ENCODE data around the gene ADAM15.

DNA sequence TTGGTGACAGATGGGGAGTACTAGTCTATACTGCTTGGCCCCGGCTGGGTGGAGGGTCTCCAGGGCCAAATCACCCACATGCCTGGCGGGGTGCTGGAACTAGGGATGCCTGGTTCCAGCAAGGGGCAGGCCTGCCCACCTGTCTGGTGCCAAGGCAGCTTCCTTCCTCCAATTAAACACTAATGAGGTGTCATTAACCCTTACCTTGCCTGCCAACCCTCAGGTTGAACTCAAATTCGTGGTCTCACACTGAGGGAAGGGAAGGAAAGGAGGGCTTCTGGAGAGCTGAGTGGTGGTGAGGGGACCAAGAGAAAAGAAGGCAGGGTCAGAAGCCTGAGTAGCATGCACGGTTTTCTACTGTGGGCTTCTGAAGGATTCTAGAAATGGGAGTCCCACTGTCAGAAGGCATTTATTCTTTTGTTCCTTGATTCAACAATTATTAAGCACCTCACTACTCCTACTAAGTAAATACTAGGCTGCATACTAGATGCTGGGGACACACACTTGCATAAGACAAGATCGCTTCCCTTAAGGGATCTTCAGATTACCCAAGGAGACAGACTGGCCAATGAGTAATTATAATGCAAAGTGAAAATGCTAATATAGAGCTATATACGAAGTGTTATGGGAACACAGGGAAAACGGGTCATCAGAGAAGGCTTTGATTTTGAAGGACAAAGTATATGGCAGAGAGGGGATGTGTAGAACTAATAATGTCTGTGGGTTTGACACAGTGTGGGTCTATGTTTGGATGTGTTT lies 21.6 kb downstream of the ADAM15 start:
- TF ChIP-seq, protein P1, sequence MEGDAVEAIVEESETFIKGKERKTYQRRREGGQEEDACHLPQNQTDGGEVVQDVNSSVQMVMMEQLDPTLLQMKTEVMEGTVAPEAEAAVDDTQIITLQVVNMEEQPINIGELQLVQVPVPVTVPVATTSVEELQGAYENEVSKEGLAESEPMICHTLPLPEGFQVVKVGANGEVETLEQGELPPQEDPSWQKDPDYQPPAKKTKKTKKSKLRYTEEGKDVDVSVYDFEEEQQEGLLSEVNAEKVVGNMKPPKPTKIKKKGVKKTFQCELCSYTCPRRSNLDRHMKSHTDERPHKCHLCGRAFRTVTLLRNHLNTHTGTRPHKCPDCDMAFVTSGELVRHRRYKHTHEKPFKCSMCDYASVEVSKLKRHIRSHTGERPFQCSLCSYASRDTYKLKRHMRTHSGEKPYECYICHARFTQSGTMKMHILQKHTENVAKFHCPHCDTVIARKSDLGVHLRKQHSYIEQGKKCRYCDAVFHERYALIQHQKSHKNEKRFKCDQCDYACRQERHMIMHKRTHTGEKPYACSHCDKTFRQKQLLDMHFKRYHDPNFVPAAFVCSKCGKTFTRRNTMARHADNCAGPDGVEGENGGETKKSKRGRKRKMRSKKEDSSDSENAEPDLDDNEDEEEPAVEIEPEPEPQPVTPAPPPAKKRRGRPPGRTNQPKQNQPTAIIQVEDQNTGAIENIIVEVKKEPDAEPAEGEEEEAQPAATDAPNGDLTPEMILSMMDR (IDR thresholded peaks at IDR 0.05), result no peak
- TF ChIP-seq ZFX (IDR thresholded peaks at IDR 0.05; ENCODE audit: borderline replicate concordance), result no peak

All from 22Rv1 (cell line).